Panc1 (cell line): ENCODE measurements around the gene SPACA7. TPM values are rescaled to one million over a fixed set of nuclear protein-coding genes. Genes with fewer than 3 reads are reported as not detected.

Experiments
- ATAC-seq: fragments of 200-7000 bp; cut with Tn5 transposase; 2 replicates; pipeline ENCODE4 v1.9.1; 2020; ENCODE audit warnings: mild to moderate bottlenecking, moderate library complexity
- BruUV-seq: library from RNA; stranded (reverse); fragments of 400-500 nt; replicated peaks from 2 replicates; lab custom pipeline; 2021; lab: Mats Ljungman, UMichigan
- CTCF ChIA-PET: fragments of 300-600 bp; sonication (Branson Sonifier 250); formaldehyde crosslinking; loops from one replicate; lab custom pipeline; 2022; ENCODE audit warnings: antibody characterized with exemption; lab: Charles Lee
- POLR2A ChIA-PET: fragments of 300-600 bp; sonication (Branson Sonifier 250); formaldehyde crosslinking; loops from one replicate; lab custom pipeline; 2022; ENCODE audit warnings: antibody characterized with exemption; lab: Charles Lee
- DNase-seq: peaks from one replicate; pipeline ENCODE4 v3.0.0-alpha.2; 2010; ENCODE audit warnings: low read depth, low spot score
- H3K27ac ChIP-seq: 2 replicates; pipeline ENCODE4 v1.5.1; 2011; ENCODE audit warnings: mild to moderate bottlenecking, low read length, inconsistent platforms
- H3K27me3 ChIP-seq: fragments of 200-500 bp; sonication (Bioruptor generic); 2 replicates; pipeline ENCODE4 v1.6.0; 2014; ENCODE audit warnings: low read length, inconsistent platforms; ENCODE audit not compliant: control insufficient read depth, insufficient read depth
- H3K36me3 ChIP-seq: fragments of 200-500 bp; sonication (Bioruptor generic); 2 replicates; pipeline ENCODE4 v1.5.1; 2014; ENCODE audit warnings: inconsistent platforms, mild to moderate bottlenecking, low read length, moderate library complexity; ENCODE audit not compliant: control insufficient read depth, insufficient read depth
- H3K4me1 ChIP-seq: 2 replicates; pipeline ENCODE4 v1.5.1; 2011; ENCODE audit warnings: inconsistent platforms, mild to moderate bottlenecking, low read length, moderate library complexity; ENCODE audit not compliant: control insufficient read depth, insufficient read depth
- H3K4me3 ChIP-seq, 2 experiments: 2 replicates each; pipeline ENCODE4 v1.5.1; 2011 to 2012; ENCODE audit warnings: low read depth in 2 of 2, low read length in 2 of 2, mild to moderate bottlenecking in 2 of 2, inconsistent platforms in 1 of 2, moderate library complexity in 1 of 2
- H3K9me3 ChIP-seq: fragments of 200-500 bp; sonication (Bioruptor generic); 2 replicates; pipeline ENCODE4 v1.5.1; 2014; ENCODE audit warnings: low read depth, mild to moderate bottlenecking, inconsistent platforms, low read length, moderate library complexity; ENCODE audit not compliant: control insufficient read depth, insufficient read depth
- POLR2AphosphoS5 ChIP-seq: IDR thresholded peaks from 2 replicates; pipeline ENCODE4 v1.6.1; 2012; ENCODE audit warnings: mild to moderate bottlenecking, low read depth, low read length, moderate library complexity
- REST ChIP-seq, 2 experiments: IDR thresholded peaks; 2 replicates each; pipeline ENCODE4 v1.6.1; 2011 to 2012; ENCODE audit warnings: low read depth in 2 of 2, control low read depth in 1 of 2, low read length in 1 of 2, mild to moderate bottlenecking in 1 of 2, moderate library complexity in 1 of 2; ENCODE audit not compliant: insufficient read depth in 1 of 2
- SIN3A ChIP-seq: IDR thresholded peaks from 2 replicates; pipeline ENCODE4 v1.6.1; 2012; ENCODE audit warnings: low read depth, mild to moderate bottlenecking, low read length, moderate library complexity, borderline replicate concordance; ENCODE audit not compliant: insufficient read depth
- TCF7L2 ChIP-seq: IDR thresholded peaks from 2 replicates; pipeline ENCODE4 v1.6.1; 2011; ENCODE audit warnings: mild to moderate bottlenecking, low read depth, low read length, inconsistent platforms
- in situ Hi-C: cut with HindIII; loops from 2 replicates; pipeline ENCODE4 v1.10.0; 2016; ENCODE audit warnings: low sequenced_read_pairs, low pct_unique_long_range_greater_than_20kb
- intact Hi-C: fragments of 100-400 bp; cut with micrococcal nuclease; formaldehyde crosslinking; loops from one replicate; pipeline ENCODE4 v1.10.0; 2022; ENCODE audit not compliant: unreplicated experiment
- total RNA-seq: library from RNA; stranded (reverse); gene quantifications from one replicate; pipeline ENCODE4 v1.2.1, GENCODE V29; 2021; ENCODE audit not compliant: unreplicated experiment
- TF ChIP-seq, protein P1 (sequence below): fragments of 450-650 bp; IDR thresholded peaks from 2 replicates; pipeline ENCODE4 v1.5.1; 2017; ENCODE audit warnings: mild to moderate bottlenecking

SPACA7 gene
- total RNA-seq, 1 experiment from 2014 or later, result not detected

DNA sequence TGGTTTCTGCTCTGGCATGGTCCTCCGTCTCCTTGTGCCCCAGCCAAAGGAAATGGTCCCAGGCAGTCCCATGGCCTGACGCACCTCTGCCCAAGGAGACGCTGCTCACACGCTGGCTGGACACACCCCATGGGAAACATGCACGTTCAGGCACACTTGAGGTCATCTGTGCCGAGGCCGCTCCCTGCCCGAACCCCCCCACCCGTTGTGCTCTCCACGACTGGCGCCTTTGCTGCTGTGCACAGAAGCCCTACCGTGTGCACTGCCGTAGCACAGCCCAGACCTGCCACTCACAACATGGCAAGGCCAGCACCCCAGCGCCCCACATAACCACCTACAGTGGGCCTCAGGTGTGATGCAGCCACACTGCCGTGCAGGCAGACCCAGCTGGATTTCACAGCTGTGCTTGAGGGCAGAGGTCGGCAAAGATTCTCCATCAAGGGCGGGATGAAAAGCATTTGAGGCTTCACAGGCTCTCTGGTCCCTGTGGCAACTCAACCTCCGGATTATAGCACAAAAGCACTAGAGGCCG is 65.7 kb downstream of the SPACA7 start:
- no peak for TF ChIP-seq SIN3A
- TF ChIP-seq REST (IDR thresholded peaks at IDR 0.05; ENCODE audit: insufficient read depth in 1 of 2, low read depth in 2 of 2, low read length in 1 of 2), result no peak
- TF ChIP-seq, protein P1, sequence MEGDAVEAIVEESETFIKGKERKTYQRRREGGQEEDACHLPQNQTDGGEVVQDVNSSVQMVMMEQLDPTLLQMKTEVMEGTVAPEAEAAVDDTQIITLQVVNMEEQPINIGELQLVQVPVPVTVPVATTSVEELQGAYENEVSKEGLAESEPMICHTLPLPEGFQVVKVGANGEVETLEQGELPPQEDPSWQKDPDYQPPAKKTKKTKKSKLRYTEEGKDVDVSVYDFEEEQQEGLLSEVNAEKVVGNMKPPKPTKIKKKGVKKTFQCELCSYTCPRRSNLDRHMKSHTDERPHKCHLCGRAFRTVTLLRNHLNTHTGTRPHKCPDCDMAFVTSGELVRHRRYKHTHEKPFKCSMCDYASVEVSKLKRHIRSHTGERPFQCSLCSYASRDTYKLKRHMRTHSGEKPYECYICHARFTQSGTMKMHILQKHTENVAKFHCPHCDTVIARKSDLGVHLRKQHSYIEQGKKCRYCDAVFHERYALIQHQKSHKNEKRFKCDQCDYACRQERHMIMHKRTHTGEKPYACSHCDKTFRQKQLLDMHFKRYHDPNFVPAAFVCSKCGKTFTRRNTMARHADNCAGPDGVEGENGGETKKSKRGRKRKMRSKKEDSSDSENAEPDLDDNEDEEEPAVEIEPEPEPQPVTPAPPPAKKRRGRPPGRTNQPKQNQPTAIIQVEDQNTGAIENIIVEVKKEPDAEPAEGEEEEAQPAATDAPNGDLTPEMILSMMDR, result no peak
- no peak for TF ChIP-seq POLR2AphosphoS5
- TF ChIP-seq TCF7L2, result no peak
- intact Hi-C loops (loop anchor here (5.0 to 10.0 kb wide), 2 partner anchors 87 to 970 kb away; no protein-coding TSS in a partner anchor), in situ Hi-C loops (no loop called here)
- BruUV-seq, result no TSS peak
- ChIA-PET POLR2A (interaction anchor here (0.6 kb wide), 2 partner anchors 32 to 171 kb away, joined by 3 to 4 read pairs; no protein-coding TSS in a partner anchor), CTCF (no interaction called here)
- no peaks in the 10 kb centered on the region for H3K36me3 ChIP-seq
- H3K27ac ChIP-seq, result no peak overlapping the region
- no peaks in the 10 kb centered on the region for H3K4me1 ChIP-seq
- ATAC-seq (no peak), DNase-seq (no peak)
- H3K9me3 ChIP-seq, result no peaks in the 10 kb centered on the region
- no peak overlapping the region for H3K4me3 ChIP-seq
- H3K27me3 ChIP-seq, result no peaks in the 10 kb centered on the region; the same call in 1 of the 2 replicates

DNA sequence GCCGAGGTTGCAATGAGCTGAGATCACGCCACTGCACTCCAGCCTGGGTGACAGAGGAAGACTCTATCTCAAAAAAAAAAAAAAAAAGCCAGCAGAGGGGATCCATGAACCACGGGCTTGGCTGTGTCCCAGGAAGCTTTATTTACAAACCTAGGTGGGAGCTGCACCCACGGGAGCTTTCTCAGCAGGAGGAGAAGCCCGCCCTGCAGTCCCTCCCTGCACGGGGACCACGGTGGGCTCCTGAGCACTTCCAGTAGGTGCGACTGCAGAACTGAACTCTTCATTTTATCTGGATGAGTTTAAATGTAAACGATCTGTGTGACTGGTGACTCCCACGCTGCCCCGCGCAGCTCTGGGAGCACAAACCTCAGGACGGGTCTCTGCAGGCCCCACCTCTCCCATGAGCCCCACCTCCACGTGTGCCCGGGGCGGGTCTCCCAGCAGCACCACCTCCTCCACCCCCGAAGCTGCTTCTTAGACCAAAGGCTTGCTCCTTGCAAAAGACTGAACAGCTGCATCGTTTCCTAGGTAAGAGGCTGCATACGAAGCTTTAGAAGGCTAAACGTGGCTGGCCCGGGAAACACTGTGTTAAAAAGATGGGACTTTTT is 66.4 kb downstream of the SPACA7 start:
- ATAC-seq, result no peak
- in situ Hi-C loops (no loop called here), intact Hi-C loops (loop anchor here (5.0 to 10.0 kb wide), 2 partner anchors 88 to 970 kb away; no protein-coding TSS in a partner anchor)
- no peaks in the 10 kb centered on the region; the same call in 1 of the 2 replicates for H3K27me3 ChIP-seq
- CTCF ChIA-PET, result interaction anchor here (0.7 to 0.9 kb wide), 2 partner anchors 948 to 968 kb away, joined by 3 read pairs; no protein-coding TSS in a partner anchor
- H3K36me3 ChIP-seq, result no peaks in the 10 kb centered on the region
- no peak overlapping the region for H3K27ac ChIP-seq
- TF ChIP-seq, protein P1, result no peak
- no peak for TF ChIP-seq TCF7L2
- POLR2A ChIA-PET, result interaction anchor here (0.6 kb wide), 2 partner anchors 31 to 172 kb away, joined by 3 to 4 read pairs; no protein-coding TSS in a partner anchor
- BruUV-seq, result no TSS peak
- no peaks in the 10 kb centered on the region for H3K4me1 ChIP-seq
- H3K9me3 ChIP-seq, result no peaks in the 10 kb centered on the region
- no peak for DNase-seq
- H3K4me3 ChIP-seq, result no peak overlapping the region
